HG03521 (cell line): ENCODE results near the gene KIF25.

Experiments used
- ATAC-seq: cut with Tn5 transposase; IDR thresholded peaks from one replicate; pipeline ENCODE4 v1.9.1; 2021; ENCODE audit warnings: mild to moderate bottlenecking, moderate library complexity; ENCODE audit not compliant: unreplicated experiment

Gene KIF25

GRCh38 chr6:168015482-168016175, 18.2 kb downstream of the KIF25 start:
- no peak for ATAC-seq

GRCh38 chr6:168016176-168016620, 18.7 kb downstream of the KIF25 start:
- ATAC-seq, result no peak

- no peak for ATAC-seq
Observed at GRCh38 chr6:168016721-168017525, 19.5 kb downstream of the KIF25 start.

GRCh38 chr6:168017629-168018028, 20.2 kb downstream of the KIF25 start:
- no peak for ATAC-seq

GRCh38 chr6:168018664-168019063, 21.2 kb downstream of the KIF25 start:
- no peak for ATAC-seq

- no peak for ATAC-seq
Observed at GRCh38 chr6:168020242-168020641, 22.8 kb downstream of the KIF25 start.

- no peak for ATAC-seq
Observed at GRCh38 chr6:168021581-168021980, 24.1 kb downstream of the KIF25 start.

GRCh38 chr6:168022488-168023321, 25.2 kb downstream of the KIF25 start:
- no peak for ATAC-seq

- ATAC-seq, result no peak
Observed at GRCh38 chr6:168024951-168025510, 27.6 kb downstream of the KIF25 start.

GRCh38 chr6:168025831-168026710, 28.6 kb downstream of the KIF25 start:
- ATAC-seq, result no peak

GRCh38 chr6:168026925-168027324, 29.5 kb downstream of the KIF25 start:
- ATAC-seq, result no peak

- ATAC-seq, result no peak
Observed at GRCh38 chr6:168027521-168027920, 30.1 kb downstream of the KIF25 start.

- no peak for ATAC-seq
Observed at GRCh38 chr6:168028181-168028580, 30.7 kb downstream of the KIF25 start.

GRCh38 chr6:168029459-168030217, 32.2 kb downstream of the KIF25 start:
- no peak for ATAC-seq

GRCh38 chr6:168030218-168030746, 32.8 kb downstream of the KIF25 start:
- no peak for ATAC-seq

- no peak for ATAC-seq
Observed at GRCh38 chr6:168030908-168031307, 33.4 kb downstream of the KIF25 start.

- ATAC-seq, result no peak
Observed at GRCh38 chr6:168031411-168031971, 34.0 kb downstream of the KIF25 start.

- no peak for ATAC-seq
Observed at GRCh38 chr6:168032005-168032760, 34.7 kb downstream of the KIF25 start.
